Choroid plexus epithelial cell (primary cell): Measurements from ENCODE around the gene TMEM245.

Source experiments
- DNase-seq: peaks from one replicate; pipeline ENCODE4 v3.0.0-alpha.2; 2010; ENCODE audit warnings: low read depth
- H3K4me3 ChIP-seq: 2 replicates; pipeline ENCODE4 v1.5.1; 2011; ENCODE audit warnings: low read depth, mild to moderate bottlenecking, control low read depth, low read length, moderate library complexity
- CTCF ChIP-seq: conservative IDR thresholded peaks from 2 replicates; pipeline ENCODE4 v1.5.1; 2011; ENCODE audit warnings: low read depth, mild to moderate bottlenecking, control low read depth, inconsistent platforms, low read length, moderate library complexity

Gene TMEM245

GRCh38 chr9:109149722-109150121 lies 30.0 kb upstream of the TMEM245 start:
- TF ChIP-seq CTCF: no peak
- no peak for DNase-seq
- H3K4me3 ChIP-seq: no peak overlapping the region

DNA sequence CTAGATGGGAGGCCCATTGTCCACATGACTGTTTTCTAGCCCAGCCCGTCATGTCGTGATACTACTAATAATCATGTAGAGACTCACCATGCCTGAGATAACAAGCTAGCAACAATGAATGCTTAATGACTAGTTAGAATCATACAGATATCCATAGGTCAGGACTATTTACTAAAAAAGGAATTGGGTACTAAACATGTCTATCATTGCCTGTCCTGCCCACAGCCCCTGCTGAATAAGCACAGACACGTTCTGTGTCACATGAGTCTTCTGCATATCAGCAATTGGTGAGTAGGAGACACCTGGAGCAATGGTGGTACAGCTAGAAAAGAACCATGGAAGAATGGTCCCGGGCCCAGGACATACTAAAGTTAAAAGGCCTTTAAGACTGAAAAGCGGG lies 29.3 kb upstream of the TMEM245 start:
- TF ChIP-seq CTCF: no peak
- no peak overlapping the region for H3K4me3 ChIP-seq
- DNase-seq: no peak

DNA sequence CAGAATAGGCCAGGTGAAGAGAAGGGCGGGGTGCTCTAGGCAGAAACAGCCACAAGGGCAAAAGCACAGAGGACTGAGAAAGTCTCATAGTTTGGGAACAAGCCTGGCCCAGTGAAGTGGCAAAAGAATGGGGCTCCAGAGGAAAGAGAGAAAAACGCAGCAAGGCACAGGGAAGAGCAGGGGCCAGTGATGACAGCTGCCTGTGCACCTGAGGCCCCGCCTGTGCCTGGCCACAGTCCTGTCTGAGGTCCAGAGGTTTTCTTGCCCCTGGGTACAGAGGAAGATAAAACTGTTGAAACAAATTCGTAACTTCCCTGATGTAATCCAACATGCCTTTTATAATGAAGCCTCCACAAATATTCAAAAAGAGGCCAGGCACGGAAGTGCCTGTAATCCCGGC lies 25.3 kb upstream of the TMEM245 start:
- no peak for TF ChIP-seq CTCF
- DNase-seq: no peak
- no peak overlapping the region for H3K4me3 ChIP-seq

DNA sequence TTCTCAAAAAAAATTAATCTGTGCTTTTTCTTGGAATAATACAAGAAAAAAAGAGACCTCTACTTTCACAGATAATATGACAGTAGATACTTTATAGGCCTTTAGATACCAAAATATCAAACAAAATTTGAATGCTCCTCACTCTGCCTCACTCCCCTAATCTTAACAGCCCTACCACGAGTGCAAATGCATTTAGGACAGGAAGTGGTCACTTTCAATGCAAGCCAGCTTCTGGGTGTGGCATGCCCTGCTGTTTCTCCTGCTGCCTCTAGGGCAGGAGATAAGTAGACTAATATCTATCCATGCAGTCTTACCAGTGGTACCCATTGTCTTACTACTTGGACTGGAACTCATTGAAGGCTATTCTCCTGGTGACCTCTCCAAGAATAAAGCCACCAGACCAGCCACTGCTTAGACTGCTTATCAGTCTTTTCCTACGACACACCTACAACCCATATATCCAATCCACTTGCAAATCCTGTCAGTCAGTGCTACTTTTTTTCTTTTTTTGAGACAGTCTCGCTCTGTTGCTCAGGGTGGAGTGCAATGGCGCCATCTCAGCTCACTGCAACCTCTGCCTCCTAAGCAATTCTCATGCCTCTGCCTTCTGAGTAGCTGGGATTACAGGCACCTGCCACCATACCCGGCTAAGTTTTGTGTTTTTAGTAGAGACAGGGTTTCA lies 24.3 kb upstream of the TMEM245 start:
- H3K4me3 ChIP-seq: no peak overlapping the region
- DNase-seq: peak; percentile 47
- TF ChIP-seq CTCF: peak; percentile 51

DNA sequence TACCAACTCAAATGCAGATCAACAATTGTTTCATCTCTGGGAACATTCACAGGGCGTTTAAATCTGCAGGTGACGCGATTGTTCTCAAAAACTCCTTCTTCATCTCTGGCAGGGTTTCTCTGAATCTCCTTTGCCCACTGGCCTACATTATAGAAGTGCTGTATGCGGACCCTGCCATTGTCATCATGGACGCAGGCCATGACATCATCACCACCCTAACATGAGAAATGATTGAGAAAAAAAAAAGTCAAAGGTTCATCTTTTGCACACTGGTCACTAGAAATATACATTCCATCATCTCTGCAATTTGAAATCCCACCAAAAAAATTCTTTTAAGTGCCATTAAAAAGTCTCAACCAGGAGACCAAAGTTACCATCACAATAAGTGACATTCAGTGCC lies 21.6 kb upstream of the TMEM245 start:
- DNase-seq: no peak
- no peak for TF ChIP-seq CTCF
- no peak overlapping the region for H3K4me3 ChIP-seq

- DNase-seq: no peak
- no peak overlapping the region for H3K4me3 ChIP-seq
- TF ChIP-seq CTCF: no peak
These were observed 20.1 kb upstream of the TMEM245 start for GRCh38 chr9:109139851-109140250.

DNA sequence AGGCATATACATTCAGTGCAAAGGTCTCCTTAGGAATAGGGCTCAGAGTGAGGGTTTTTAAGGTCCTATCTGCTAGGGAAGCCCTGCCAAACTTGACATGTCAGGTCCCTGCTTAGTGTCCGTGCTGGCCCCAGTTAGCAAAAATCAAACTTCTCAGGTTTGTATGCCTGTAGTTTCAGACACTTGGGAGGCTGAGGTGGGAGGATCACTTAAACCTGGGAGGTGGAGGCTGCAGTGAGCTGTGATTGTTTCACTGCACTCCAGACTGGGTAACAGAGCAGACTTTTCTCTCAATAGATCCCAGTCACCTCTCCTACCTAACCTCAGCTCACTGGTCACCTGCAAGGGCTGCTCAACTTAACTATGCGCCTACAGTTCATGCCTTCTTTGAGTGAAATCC lies 18.7 kb upstream of the TMEM245 start:
- TF ChIP-seq CTCF: no peak
- DNase-seq: no peak
- H3K4me3 ChIP-seq: no peak overlapping the region
